GM19043 (cell line): ENCODE data around the gene FADD.
A peak's percentile ranks its signal among the peaks of the same experiment; 100 is the strongest.
"Not testable (repeated sequence)": the region's sequence is repeated elsewhere in the genome, so short reads cannot be mapped to it uniquely, and the experiment has no call there.

ENCODE experiments used
- ATAC-seq: cut with Tn5 transposase; IDR thresholded peaks from one replicate; pipeline ENCODE4 v1.9.1; 2021; ENCODE audit warnings: low read depth; ENCODE audit not compliant: unreplicated experiment

FADD gene

DNA sequence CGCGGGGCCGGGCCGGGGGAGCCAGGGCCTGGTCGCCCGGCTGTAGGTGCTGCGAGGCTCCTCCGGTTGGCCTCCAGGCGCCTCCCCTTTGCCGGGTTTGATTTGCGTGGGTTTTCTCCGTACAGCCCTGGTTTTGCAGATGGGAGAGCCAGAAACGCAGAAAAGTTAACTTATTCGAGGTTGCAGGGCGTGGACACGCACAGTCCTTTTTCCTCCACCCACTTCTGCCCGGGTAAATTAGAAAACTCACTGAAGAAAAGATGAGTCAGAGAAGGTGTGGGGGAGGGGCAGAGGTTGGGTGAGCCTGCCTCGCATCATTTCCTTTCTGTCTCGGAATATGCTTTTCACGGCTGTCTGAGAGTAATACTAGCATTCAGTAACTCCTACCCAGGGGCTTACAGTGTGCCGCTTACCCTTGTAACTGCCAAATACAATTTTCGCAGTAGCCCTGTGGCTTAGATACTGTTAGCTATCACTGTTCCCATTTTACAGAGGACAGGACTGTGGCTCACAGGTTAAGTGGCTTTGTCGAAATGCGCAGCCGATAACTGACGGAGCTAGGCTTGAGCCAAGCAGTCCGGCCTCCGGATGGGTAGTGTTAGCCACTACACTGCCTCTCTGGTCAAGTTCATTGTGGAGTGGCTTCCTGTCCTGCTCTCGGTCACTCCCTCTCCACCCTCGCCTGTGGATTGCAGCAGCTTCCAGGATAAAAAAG is 812 bp downstream of the FADD start:
- ATAC-seq, result peak; percentile 28

DNA sequence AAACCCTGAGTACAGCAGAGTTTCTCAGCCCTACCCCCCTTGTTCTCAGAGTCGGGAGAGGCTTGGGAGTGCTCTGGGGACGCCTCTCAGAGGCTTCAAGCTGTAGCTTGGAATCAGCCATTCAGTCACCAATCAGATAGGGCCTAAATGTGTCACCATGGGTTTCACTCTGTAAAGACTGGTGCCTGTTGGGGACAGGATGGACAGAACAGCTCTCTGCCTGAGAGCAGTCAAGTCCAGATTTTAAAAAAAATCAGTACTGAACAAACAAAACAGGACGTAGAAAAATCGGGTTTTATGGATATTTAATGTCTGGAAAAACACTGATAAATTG is 1.3 kb downstream of the FADD start:
- no peak for ATAC-seq

GRCh38 chr11:70205049-70205725 is 2.1 kb downstream of the FADD start:
- ATAC-seq, result no peak

- no peak for ATAC-seq
These were observed 2.7 kb downstream of the FADD start for GRCh38 chr11:70205766-70206165.

GRCh38 chr11:70206226-70206981 is 3.3 kb downstream of the FADD start:
- ATAC-seq, result no peak

GRCh38 chr11:70206982-70207376 is 3.9 kb downstream of the FADD start:
- ATAC-seq, result no peak

DNA sequence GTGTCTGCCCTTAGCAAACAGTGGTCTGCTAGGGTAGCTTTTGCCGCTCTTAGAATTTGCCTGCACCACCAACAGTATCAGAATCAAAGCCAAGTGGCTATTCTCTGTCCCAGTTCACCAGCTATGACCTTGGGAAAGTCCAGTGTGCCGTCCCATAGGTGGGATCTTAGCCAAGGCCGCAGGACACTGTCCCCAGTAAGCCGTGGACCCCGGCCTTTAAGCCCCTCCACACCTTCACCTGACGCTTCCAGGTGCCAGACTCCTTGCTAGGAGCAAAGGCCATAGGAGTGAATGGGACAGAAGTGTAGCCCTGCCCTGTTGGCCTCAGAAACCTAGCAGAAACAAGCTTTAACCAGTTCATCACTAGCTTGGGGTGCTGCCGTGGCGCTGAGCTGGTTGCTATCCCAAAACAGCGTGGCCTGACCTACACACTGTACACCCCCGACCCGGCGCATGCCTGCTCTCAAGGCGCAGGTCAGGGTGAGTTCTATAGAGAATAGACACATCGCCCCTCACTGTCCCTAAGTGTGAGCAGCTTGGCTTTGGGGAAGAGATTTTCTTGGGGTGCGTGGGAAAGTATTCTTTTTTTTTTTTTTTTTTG is 4.5 kb downstream of the FADD start:
- ATAC-seq, result no peak

DNA sequence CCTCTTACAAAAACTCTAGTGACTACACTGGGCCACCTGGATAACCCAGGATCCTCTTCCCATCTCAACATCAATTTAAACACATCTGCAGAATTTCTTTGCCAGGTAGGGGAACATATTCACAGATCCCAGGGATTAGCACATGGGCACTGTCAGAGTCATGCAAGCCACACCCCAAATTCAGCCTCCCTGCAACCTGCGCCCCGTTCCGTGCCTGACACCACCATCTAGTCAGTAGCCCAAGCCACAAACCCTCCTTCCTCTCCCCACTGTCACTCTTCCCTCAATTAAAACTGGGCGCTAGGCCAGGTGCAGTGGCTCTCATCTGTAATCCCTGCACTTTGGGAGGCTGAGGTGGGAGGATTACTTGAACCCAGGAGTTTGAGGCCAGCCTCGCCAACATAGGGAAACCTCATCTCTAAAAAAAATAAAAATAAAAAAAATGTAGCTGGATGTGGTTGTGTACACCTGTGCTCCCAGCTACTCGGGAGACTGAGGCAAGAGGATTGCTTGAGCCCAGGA is 6.4 kb downstream of the FADD start:
- ATAC-seq, result no peak

- no peak for ATAC-seq
These were observed 7.0 kb downstream of the FADD start for GRCh38 chr11:70210051-70210501.

- ATAC-seq, result no peak
These were observed 7.4 kb downstream of the FADD start for GRCh38 chr11:70210530-70210929.

DNA sequence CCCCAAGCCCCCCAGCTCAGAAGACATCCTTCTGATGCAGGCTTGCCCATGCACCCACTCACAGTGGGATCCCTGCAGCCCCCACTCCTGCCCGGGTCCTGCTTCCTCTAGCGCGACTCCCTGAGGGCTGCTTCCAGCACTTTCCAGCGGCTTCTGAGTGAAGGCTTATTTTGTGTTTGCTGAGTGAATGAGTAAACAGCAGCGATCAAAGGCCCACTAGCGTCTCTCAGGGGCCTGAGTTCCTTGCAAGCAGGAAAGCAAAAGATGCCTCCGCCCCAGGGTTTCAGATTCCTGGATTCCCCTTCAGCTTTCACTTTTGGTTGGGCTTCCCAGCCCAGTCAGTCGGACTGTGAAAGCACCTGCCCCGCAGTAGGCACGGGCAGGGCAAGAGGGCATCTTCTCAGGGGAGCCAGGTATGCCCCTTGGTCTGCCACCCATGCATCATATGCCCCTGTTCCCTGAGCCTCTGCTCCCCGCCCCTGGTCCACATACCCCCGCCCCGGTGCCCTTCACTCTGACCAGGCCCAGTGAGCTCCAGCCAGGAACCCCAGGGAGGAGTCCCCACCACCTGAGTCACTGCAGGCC is 9.2 kb downstream of the FADD start:
- no peak for ATAC-seq

GRCh38 chr11:70217388-70217787 is 14.3 kb downstream of the FADD start:
- not testable (repeated sequence) for ATAC-seq

- not testable (repeated sequence) for ATAC-seq
These were observed 15.0 kb downstream of the FADD start for GRCh38 chr11:70218076-70218475.

DNA sequence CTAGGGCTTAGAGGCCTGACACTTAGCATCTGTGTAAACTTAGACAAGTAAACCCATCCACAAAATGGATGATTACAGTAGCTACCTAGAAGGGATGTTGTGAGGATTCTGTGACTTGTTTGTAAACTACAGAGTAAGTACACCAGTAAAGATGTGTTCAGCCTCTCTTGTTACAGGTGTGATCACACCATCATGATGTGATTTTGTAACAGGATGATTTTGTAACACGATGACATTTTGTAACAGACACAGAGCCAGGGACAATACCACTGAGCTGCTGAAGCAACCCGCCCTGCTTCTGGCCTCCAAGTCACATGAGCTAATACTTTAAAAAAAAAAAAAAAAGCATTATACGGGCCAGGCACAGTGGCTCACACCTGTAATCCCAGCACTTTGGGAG is 17.0 kb downstream of the FADD start:
- no peak for ATAC-seq

DNA sequence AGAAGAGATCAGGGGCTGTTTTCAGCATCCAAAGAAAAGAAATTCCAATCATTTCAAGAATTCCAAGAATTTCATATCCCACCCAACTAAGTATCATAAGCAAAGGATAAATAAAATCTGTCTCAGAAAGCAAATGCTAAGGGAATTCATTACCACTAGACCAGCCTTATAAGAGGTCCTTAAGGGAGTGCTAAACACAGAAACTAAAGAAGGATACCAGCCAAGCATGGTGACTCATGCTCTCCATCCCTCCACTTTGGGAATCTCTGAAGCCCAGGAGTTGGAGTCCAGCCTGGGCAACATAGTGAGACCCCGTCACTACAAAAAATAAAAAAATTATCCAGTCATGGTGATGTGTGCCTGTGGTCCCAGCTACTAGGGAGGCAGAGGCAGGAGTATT is 17.8 kb downstream of the FADD start:
- no peak for ATAC-seq

DNA sequence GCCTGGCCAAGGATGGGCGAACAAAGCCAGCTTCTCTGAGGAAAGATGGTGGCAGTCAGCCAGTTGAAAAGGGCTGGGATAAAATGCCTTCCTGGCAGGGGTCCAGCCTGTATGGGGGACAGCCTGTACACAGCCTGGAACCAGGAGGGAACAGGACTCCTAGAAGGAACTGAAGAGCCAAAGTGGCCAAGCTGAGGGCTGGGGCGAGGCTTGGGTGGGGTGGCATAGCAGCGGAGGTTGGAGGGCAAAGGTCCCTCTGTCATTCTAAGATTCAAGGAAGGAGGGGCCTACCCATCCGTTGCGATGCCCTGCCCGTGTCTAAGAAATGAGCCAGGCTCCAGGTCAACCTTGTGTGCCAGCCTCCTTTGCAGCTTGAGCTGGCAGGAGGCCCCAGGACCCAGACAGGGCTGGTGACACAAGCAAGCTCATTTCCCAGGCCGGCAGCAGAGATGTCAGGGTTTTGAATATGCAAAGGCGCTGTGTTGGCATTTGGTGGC is 22.6 kb downstream of the FADD start:
- ATAC-seq, result no peak

- ATAC-seq, result no peak
These were observed 23.1 kb downstream of the FADD start for GRCh38 chr11:70226183-70226582.

GRCh38 chr11:70226967-70227366 is 23.9 kb downstream of the FADD start:
- no peak for ATAC-seq

DNA sequence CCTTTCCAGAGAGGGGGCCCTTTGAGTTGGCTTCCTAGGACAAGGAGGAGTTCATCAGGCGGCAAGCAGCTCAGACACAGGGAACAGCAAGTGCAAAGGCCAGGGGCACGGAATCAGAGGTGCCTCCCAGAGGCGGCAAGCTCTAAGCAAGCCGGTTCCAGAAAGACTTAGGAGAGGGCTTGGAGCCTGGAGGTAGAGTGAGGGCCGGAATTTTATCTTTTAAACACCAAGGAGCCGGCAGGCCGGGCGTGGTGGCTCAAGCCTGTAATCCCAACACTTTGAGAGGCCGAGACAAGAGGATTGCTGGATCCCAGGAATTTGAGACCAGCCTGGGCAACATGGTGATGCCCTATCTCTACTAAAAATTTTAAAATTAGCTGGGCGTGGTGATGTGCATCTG is 26.6 kb downstream of the FADD start:
- no peak for ATAC-seq

DNA sequence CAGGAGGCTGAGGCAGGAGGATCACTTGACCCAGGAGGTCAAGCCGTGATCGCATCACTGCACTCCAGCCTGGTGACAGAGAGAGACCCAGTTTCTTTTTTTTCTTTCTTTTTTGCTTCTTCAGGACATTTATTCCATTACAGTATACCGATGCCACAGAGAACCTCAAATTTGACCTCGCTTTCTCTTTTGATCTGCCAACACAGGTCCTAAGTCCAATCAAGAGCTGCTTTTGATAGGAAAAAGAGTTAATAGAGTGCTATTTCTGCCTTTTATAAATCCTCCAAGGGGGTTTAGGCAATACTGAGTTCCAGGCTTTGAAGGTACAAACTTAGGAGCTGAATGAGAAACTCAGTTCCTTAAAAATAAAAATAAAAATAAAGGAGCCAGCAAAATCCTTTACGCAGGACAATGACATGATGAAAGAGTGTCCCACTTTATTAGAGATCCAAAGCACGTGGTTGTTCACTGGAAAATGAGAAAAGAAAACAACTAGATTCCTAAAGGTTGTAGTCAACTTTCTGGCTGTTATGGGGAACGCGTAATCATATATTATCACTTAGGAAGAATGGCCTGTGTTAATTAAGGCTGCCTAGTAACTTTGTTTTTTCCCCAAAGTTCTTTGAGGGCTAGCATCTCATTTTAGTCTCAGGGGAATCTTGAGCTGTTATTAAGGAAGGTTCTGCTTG is 27.2 kb downstream of the FADD start:
- ATAC-seq, result no peak
